Astrocyte of the spinal cord (primary cell): ENCODE measurements around the gene CYP2F1.

ENCODE experiments used
- DNase-seq: peaks from one replicate; pipeline ENCODE4 v3.0.0; 2011; ENCODE audit warnings: low read depth, low spot score
- H3K4me3 ChIP-seq: 2 replicates; pipeline ENCODE4 v1.5.1; 2011; ENCODE audit warnings: low read depth, mild to moderate bottlenecking, low read length, moderate library complexity
- in situ Hi-C: cut with HindIII; loops from 2 replicates; pipeline ENCODE4 v1.10.0; 2017; ENCODE audit warnings: low sequenced_read_pairs
- TF ChIP-seq, protein P1 (sequence below): IDR thresholded peaks from 2 replicates; pipeline ENCODE4 v1.5.1; 2012; ENCODE audit warnings: low read depth, mild to moderate bottlenecking, low read length, inconsistent platforms

The CYP2F1 gene

DNA sequence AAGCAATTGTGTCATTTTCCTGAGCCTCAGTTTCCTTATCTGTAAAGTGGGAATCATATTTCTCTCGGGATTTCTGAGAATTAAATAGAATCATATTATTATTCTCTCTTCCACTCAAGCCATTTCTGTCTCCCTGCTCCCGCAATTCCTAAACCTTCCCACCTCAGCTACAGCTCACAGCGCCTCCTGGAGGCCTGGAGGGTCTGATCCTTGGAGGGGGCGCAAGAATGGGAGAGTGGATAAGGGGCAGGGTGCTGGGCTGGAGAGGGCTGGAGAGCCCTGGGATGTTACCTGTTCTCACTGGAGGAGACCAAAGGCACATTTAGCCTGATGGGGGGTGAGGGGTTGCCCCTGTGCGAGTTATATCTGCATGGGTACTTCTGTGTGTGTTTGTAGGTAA is 47.7 kb downstream of the CYP2F1 start:
- H3K4me3 ChIP-seq, result no peak overlapping the region
- in situ Hi-C loops, result no loop called here
- TF ChIP-seq, protein P1, sequence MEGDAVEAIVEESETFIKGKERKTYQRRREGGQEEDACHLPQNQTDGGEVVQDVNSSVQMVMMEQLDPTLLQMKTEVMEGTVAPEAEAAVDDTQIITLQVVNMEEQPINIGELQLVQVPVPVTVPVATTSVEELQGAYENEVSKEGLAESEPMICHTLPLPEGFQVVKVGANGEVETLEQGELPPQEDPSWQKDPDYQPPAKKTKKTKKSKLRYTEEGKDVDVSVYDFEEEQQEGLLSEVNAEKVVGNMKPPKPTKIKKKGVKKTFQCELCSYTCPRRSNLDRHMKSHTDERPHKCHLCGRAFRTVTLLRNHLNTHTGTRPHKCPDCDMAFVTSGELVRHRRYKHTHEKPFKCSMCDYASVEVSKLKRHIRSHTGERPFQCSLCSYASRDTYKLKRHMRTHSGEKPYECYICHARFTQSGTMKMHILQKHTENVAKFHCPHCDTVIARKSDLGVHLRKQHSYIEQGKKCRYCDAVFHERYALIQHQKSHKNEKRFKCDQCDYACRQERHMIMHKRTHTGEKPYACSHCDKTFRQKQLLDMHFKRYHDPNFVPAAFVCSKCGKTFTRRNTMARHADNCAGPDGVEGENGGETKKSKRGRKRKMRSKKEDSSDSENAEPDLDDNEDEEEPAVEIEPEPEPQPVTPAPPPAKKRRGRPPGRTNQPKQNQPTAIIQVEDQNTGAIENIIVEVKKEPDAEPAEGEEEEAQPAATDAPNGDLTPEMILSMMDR, result peak; percentile 10
- DNase-seq, result no peak

DNA sequence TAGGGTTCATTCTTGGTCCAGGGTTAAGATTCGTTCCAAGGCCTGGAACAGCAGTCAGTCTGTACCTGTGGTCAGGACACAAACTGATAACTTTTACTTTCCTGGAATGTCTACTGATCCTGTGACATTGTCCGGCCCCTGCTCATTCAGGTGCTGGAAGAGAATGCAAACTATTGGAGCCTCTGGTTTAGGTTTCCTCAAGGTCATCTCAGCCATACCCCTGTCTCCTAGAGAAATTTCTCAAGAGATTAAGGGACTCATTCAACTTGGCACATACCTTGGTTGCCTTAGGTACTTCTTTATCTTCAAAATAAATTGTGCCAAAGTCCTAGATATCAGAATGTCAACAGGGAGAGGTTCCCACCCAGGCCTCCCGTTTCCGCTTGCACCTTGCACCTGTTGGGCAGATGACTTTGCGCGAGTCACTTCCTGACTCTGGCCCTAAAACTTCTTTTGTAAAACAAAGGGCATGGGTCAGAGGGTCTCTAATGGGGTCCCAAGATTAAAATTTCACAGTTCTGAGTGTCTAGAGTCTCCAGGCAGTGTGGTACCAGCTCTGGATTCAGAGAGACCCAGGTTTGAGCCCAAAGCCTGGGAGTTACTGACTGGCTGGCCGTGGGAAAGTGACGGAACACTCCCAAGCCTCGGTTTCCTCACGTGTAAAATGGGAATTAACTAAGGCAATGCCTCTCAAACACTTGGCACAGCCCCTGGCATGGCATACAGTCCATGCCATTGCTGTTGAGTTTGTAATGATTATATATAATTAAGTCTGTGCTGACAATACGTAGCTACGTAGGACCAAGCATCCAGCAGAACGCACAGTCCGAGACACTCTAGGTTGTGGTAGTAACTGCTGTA is 52.9 kb downstream of the CYP2F1 start:
- TF ChIP-seq, protein P1, result no peak
- in situ Hi-C loops, result no loop called here
- no peak overlapping the region for H3K4me3 ChIP-seq
- no peak for DNase-seq

DNA sequence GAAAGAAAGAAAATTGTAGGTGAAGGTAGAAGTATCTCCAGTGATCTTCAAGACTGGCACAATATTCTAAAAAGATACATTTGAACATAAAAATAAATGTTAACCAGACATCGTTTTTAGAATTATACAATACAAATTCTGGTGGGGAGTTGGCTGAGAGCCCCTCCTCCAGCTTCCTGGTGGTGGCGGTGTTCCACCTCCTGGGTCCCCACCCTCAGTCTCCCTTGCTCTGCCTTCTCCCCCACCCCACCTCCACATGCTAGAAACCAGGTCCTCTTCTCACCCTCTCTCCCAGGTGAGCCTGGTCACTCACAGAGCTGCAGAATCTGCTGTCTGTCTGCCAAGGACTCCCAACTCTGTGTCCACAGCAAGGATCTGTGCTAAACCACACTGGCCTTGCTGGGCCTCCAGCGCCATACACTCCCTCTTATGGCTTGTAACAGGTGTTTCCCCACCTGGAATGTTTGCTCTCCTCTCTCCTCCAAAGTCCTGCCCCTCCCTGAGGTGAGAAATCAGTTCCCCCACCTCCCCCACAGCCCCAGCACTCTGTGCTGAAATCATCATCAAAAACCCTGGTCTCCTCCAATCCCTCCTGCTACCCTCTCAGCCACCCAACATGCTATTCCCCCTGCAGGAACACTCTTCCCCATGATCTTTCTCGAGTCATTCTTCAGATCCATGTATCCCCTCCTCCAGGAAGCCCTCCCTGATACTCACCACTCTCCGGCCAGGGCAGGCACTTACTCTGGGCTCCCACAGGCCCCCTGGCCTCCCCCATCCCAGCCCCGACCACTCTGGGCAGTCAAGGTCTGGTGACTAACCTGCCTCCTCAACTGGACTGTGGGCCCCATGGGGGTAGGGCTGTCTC is 58.3 kb downstream of the CYP2F1 start:
- H3K4me3 ChIP-seq, result no peak overlapping the region
- TF ChIP-seq, protein P1, result no peak
- in situ Hi-C loops, result no loop called here
- DNase-seq, result no peak

DNA sequence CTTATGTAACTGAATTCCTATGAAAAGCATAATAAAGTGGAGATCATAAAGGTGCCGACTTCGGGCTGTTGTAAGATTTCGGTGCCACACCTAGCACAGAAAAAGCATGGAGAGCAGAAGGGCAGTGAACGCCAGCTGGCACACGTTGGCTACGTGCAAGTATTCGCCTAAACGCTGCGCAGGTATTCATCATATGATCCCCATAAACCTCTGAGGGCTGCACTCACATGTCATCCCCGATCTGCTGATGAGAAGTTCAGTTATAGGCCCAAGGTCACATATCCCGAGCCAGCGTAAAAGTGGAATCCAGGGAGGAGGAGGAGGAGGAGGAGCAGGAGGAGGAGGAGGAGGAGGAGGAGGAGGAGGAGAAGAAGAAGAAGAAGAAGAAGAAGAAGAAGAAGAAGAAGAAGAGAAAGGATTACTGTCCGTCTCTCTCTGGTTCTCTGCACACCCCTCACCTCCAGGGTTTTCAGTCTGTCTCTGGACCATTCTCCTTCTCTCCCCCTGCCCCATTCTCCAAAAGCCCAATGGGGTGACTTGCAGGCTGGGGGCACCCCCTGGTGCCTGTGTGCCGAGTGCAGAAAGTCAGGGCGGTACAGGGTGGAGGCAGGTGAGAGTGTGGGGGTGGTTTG is 60.2 kb downstream of the CYP2F1 start:
- TF ChIP-seq, protein P1, result no peak
- in situ Hi-C loops, result no loop called here
- DNase-seq, result no peak
- no peak overlapping the region for H3K4me3 ChIP-seq

DNA sequence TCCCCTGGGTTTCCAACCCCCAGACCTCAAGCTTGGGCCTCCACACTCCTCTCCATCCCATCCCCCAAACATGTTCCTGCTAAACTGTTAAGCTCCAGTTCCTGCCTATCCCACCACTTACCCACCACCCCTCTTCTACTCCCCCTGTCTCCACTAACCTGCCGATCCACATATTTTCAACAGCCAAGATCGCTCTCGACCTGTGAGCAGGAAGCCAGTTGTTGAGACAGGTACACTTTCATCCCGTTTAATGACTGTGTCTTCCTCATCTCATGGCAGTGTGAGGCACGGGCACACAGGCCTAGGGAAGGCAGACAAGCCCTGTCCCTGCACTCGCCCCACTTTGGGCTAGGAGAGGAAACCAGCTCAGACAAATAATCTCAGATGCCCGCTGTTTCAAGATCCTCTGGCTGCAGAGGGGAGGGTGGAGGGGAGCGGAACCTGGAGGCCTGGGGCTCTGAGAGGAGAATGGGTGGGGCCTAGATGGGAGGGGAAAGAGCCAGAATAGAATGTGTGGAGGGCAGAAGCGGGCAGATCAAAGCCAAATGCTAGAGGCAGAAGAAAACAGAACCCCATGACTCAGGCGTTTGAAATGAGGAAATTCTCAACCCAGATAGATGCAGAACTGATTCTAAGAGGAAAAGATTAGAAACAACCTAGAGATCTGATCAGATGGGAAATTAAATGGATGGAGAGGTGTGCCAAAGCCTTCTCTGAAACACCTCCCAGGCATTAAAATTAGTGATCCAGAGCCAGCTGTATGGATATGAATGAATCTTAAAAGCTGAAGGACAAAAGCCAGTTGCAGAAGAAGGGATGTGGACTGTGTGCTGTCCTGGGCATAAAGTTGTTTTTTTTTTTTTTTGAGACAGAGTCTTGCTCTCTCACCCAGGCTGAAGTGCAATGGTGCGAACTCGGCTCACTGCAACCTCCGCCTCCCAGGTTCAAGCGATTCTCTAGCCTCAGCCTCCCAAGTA is 61.9 kb downstream of the CYP2F1 start:
- TF ChIP-seq, protein P1, result no peak
- no peak overlapping the region for H3K4me3 ChIP-seq
- in situ Hi-C loops, result no loop called here
- peak; percentile 69 for DNase-seq
